Activated B cell treated with CpG ODN at 0.5 μM for 24 hours (primary cell): ENCODE measurements around the gene P2RX7. TPM values are rescaled to one million over a fixed set of nuclear protein-coding genes. Genes with fewer than 3 reads are reported as not detected.

Experiments
- ATAC-seq: fragments of 200-7000 bp; cut with Tn5 transposase; one replicate; pipeline ENCODE4 v1.10.0; 2021; ENCODE audit warnings: low read depth, mild to moderate bottlenecking, moderate library complexity
- CTCF ChIA-PET: fragments of 350-600 bp; sonication (Branson Sonifier 250); formaldehyde crosslinking; loops from one replicate; lab custom pipeline; 2021; ENCODE audit warnings: antibody characterized with exemption; lab: Charles Lee
- POLR2A ChIA-PET: fragments of 350-600 bp; sonication (Branson Sonifier 250); formaldehyde crosslinking; loops from one replicate; lab custom pipeline; 2021; ENCODE audit warnings: antibody characterized with exemption; lab: Charles Lee
- DNase-seq: peaks from one replicate; pipeline ENCODE4 v3.0.0; 2022
- H3K27ac Mint-ChIP-seq: one replicate; pipeline ENCODE4 v1.8.0; 2020; ENCODE audit warnings: mixed read lengths
- H3K27me3 Mint-ChIP-seq: one replicate; pipeline ENCODE4 v1.8.0; 2021; ENCODE audit warnings: mixed read lengths
- H3K36me3 Mint-ChIP-seq: one replicate; pipeline ENCODE4 v1.8.0; 2021; ENCODE audit warnings: low read depth, mixed read lengths
- H3K4me1 Mint-ChIP-seq: one replicate; pipeline ENCODE4 v1.8.0; 2021; ENCODE audit warnings: mixed read lengths
- H3K4me3 Mint-ChIP-seq: one replicate; pipeline ENCODE4 v1.8.0; 2020; ENCODE audit warnings: mild to moderate bottlenecking, mixed read lengths
- H3K9me3 Mint-ChIP-seq: one replicate; pipeline ENCODE4 v1.8.0; 2020; ENCODE audit warnings: mixed read lengths
- intact Hi-C: fragments of 100-400 bp; cut with micrococcal nuclease; formaldehyde crosslinking; loops from one replicate; pipeline ENCODE4 v1.15.1; 2024
- total RNA-seq: library from RNA; stranded (reverse); gene quantifications from 2 replicates; pipeline ENCODE4 v1.2.3, GENCODE V29; 2022
- TF ChIP-seq, protein P1 (sequence below): fragments of 200-600 bp; IDR thresholded peaks from one replicate; pipeline ENCODE4 v1.8.0; 2022; ENCODE audit warnings: antibody characterized with exemption, mild to moderate bottlenecking

P2RX7 gene
- total RNA-seq, 1 donor from 2014 or later: 5.3 TPM

DNA sequence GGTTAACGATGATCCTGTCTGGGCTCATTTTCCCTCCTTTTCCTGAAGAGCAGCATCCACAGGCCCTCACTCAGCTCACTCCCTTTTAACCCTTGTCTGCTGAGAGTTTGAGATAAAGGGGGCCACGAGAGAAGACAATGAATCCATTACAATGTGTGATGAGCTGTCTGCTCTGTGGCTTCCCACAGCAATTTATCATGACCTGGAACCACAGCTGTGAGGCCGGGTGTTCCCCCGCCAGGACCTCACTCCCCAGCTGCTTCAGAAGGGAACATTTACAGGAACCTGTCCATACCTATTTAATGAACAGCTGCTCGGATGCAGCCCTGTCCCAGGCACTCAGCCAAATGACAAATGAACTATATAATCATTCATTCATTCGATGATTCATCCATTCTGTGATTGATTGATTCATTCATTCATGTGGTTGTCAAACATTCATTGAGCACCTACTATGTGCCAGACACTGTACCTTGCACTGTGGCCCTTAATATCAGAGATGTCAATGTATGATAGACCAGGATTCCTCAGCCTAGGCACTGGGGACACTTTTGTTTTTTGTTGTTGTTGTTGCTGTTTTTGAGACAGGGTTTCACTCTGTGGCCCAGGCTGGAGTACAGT is 18.5 kb upstream of the P2RX7 start:
- CTCF ChIA-PET: no interaction called here
- Mint-ChIP-seq H3K27ac (no peak overlapping the region), H3K9me3 (no peaks in the 10 kb centered on the region), H3K4me1 (peaks cover 4% of the 10 kb centered on the region), H3K36me3 (no peaks in the 10 kb centered on the region), H3K27me3 (no peaks in the 10 kb centered on the region), H3K4me3 (no peak overlapping the region)
- TF ChIP-seq, protein P1, sequence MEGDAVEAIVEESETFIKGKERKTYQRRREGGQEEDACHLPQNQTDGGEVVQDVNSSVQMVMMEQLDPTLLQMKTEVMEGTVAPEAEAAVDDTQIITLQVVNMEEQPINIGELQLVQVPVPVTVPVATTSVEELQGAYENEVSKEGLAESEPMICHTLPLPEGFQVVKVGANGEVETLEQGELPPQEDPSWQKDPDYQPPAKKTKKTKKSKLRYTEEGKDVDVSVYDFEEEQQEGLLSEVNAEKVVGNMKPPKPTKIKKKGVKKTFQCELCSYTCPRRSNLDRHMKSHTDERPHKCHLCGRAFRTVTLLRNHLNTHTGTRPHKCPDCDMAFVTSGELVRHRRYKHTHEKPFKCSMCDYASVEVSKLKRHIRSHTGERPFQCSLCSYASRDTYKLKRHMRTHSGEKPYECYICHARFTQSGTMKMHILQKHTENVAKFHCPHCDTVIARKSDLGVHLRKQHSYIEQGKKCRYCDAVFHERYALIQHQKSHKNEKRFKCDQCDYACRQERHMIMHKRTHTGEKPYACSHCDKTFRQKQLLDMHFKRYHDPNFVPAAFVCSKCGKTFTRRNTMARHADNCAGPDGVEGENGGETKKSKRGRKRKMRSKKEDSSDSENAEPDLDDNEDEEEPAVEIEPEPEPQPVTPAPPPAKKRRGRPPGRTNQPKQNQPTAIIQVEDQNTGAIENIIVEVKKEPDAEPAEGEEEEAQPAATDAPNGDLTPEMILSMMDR: no peak
- intact Hi-C loops: loop anchor here (5.0 kb wide), 2 partner anchors 402 to 467 kb away; partner anchors contain the start of gene UNC119B
- no peak for DNase-seq
- POLR2A ChIA-PET: no interaction called here
- ATAC-seq: no peak

DNA sequence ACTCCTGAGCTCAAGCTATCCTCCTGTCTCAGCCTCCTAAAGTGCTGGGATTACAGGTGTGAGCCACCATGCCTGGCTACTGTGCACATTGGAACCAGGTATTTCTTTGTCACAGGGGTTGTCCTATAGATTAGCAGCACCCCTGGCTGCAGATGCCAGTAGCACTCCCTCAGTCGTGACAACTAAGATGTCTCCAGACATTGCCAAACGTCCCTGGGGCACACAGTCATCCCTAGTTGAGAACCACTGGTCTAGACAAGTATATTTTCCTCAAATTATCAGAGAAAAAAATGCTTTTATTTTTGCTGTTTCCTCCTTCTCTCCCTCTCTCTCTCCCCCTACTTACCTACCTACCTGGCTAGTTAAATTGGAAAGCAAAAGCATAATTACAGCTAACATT is 17.9 kb upstream of the P2RX7 start:
- Mint-ChIP-seq H3K4me3 (no peak overlapping the region), H3K27me3 (no peaks in the 10 kb centered on the region), H3K36me3 (no peaks in the 10 kb centered on the region), H3K27ac (no peak overlapping the region), H3K9me3 (no peaks in the 10 kb centered on the region), H3K4me1 (peaks cover 4% of the 10 kb centered on the region)
- no peak for DNase-seq
- ATAC-seq: no peak
- TF ChIP-seq, protein P1: no peak
- CTCF ChIA-PET: no interaction called here
- POLR2A ChIA-PET: no interaction called here
- intact Hi-C loops: loop anchor here (5.0 kb wide), 2 partner anchors 403 to 468 kb away; partner anchors contain the start of gene UNC119B

DNA sequence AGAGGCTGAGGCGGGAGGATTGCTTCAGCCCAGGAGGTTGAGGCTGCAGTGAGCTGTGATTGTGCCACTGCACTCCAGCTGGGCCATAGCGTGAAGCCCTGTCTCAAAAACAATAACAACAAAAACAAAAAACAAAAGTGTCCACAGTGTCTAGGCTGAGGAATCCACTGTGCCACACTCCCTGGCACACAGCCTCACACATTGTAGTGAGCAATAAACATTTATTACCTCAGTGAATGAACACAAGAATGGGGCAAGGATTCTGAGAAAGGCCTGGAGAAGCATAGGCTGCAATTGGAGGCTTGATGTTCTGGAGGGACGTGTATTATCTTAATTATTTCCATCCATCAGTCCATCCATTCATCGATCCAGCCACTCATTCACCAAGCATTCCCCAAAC is 17.1 kb upstream of the P2RX7 start:
- no peaks in the 10 kb centered on the region for H3K27me3 Mint-ChIP-seq
- TF ChIP-seq, protein P1: no peak
- CTCF ChIA-PET: no interaction called here

DNA sequence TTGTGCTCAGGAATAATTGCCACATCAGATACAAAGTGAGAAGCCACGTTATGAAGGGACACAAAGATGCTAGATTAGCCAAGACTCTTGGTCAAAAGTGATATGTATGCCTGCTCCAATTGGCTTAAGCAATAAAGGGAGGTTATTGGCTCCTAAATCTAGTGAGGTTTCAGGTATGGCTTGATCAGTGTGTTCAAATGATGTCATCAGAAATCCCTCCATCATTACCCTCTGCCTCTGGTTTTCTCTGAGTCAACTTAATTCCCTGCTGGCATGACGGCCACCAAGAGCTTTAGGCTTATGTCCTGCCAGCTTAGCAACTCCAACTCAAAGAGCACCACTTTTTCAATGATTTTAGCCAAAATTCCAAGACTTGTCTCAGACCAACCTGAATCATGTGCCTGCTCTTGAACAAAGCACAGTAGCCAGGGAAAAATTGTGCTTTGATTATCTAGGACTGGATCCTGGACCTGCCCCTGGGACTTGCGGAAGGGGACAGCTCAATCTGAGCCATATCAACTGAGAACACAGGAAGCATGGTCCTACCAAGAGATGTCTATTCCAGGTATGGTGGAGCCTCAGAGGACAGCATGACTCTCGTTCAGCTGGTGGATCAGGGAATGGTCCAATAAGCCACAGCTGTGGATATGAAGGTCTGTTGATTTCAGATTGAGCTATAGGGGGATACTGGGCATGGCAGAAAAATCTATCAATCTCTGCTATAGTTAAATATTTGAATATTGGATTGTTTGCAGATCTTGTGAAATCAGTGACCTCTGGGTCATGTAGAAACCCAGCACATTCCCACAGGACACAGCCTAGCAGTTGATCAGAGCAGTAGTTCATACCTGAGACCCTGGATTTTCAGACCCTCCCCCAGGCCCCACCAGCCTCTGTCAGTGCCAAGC is 16.1 kb upstream of the P2RX7 start:
- ChIA-PET POLR2A (interaction anchor here (0.6 kb wide), 1 partner anchor 12 kb away, joined by 6 read pairs; no protein-coding TSS in a partner anchor), CTCF (no interaction called here)
- Mint-ChIP-seq H3K4me3 (no peak overlapping the region), H3K36me3 (no peaks in the 10 kb centered on the region), H3K27ac (no peak overlapping the region), H3K27me3 (no peaks in the 10 kb centered on the region), H3K9me3 (no peaks in the 10 kb centered on the region), H3K4me1 (peaks cover 7% of the 10 kb centered on the region)
- TF ChIP-seq, protein P1: no peak
- DNase-seq: no peak
- intact Hi-C loops: no loop called here
- ATAC-seq: no peak

More for the DNA sequence above, 17.1 kb upstream of the P2RX7 start:
- Mint-ChIP-seq H3K9me3 (no peaks in the 10 kb centered on the region), H3K4me3 (no peak overlapping the region), H3K4me1 (no peaks in the 10 kb centered on the region), H3K27ac (no peak overlapping the region), H3K36me3 (no peaks in the 10 kb centered on the region)
- ATAC-seq: no peak
- DNase-seq: no peak
- intact Hi-C loops: no loop called here
- POLR2A ChIA-PET: no interaction called here

DNA sequence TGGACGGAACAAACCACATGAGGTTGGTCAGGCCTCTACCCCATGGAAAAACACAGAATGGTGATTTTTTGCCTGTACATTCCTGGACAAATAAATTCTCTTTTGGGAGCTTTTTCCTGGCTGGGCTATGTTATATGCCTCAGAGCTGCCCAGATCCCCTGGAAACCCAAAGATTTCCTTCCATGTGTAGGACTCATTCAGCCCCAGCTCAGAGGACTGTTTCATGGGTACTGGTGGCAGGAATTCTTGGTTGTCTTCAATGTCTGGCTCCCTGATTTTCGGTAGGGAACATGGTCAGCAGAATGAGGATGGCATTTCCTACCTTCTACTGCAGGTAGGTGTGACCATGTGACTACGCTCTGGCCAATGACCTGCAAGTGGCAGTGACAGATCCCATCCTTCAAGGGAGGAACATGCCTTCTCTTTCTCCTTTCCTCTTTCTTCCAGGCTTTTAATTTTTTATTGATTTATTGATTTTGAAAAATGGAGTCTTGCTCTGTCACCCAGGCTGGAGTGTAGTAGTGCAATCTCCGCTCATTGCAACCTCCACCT is 15.4 kb upstream of the P2RX7 start:
- ChIA-PET CTCF (no interaction called here), POLR2A (interaction anchor here (0.6 kb wide), 1 partner anchor 12 kb away, joined by 6 read pairs; no protein-coding TSS in a partner anchor)
- ATAC-seq (no peak), DNase-seq (no peak)
- no peaks in the 10 kb centered on the region for H3K36me3 Mint-ChIP-seq
- H3K4me1 Mint-ChIP-seq: peaks cover 8% of the 10 kb centered on the region
- no peaks in the 10 kb centered on the region for H3K27me3 Mint-ChIP-seq
- TF ChIP-seq, protein P1: no peak
- H3K9me3 Mint-ChIP-seq: no peaks in the 10 kb centered on the region
- no peak overlapping the region for H3K4me3 Mint-ChIP-seq
- intact Hi-C loops: no loop called here
- H3K27ac Mint-ChIP-seq: no peak overlapping the region
